ENCODE data around the gene FCN2.

DNA sequence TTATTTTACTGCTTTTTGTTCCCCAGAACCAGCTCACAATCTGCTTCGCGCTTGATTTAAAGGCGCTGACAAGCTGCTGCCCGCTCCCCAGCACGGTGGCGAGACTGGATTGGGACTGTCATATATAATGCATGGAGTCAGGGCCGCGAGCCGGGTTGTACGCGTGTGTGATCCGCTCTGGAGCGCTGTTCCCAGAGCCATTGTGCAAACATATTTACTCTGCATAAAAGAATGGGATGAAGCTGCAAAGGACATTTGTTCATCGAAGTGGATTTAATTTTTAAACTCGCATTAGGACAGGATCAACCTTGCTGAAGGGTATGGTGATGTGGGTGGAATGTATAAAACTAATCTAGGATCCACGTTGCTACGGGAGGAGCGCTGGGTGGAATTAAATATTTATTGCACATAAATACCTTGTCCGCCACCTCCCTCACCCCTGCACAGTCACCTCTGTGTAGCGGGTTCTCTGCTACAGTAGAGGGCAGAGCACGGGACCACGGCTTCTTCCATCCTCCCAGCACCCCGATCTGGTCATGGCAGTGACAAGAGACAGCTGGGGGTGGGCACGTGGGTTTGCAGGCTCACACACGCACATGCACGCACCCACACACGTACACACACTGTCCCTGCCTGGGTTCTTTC, 55.2 kb downstream of the FCN2 start:
- TF ChIP-seq POLR2A (IDR thresholded peaks at IDR 0.05; ENCODE audit: low read length) (no peak), GATA1 (IDR thresholded peaks at IDR 0.05; ENCODE audit: low read depth, low read length) (no peak)
